GM18907 (cell line): ENCODE measurements around the gene IFNL1.
"Not testable (repeated sequence)": the region's sequence is repeated elsewhere in the genome, so short reads cannot be mapped to it uniquely, and the experiment has no call there.

Experiments
- ATAC-seq: cut with Tn5 transposase; IDR thresholded peaks from one replicate; pipeline ENCODE4 v1.9.1; 2021; ENCODE audit warnings: mild to moderate bottlenecking, moderate library complexity; ENCODE audit not compliant: unreplicated experiment

Gene IFNL1

DNA sequence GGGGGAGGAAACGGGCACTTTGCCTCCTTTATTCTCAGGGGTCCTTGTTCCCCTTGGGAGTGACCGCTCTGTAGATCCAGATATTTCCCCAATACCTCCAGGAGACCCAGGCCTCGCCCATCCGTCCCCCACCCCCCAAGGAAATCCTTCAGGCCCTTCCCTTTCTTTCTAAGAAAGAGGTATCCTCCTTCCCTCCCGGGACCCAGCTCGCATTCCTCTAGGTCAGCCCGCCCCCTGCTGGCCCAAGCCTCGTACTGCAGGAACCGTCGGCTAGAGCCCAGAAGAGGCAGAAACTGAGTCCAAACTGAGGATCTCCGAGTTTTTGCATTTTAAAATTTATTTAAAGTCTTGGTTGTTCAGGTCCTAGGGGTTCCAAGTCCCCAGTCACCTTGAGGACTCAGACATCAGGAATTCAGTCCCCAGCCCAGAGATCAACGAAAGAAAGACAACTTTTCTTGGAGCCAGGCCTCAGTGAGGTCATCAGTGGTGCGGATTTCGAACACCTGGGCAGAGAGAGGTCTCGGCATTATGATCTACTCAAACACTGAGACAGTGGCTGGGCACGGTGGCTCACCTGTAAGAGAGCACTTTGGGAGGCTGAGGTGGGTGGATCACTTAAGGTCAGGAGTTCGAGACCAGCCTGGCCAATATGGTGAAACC lies 32.0 kb downstream of the IFNL1 start:
- ATAC-seq: no peak

DNA sequence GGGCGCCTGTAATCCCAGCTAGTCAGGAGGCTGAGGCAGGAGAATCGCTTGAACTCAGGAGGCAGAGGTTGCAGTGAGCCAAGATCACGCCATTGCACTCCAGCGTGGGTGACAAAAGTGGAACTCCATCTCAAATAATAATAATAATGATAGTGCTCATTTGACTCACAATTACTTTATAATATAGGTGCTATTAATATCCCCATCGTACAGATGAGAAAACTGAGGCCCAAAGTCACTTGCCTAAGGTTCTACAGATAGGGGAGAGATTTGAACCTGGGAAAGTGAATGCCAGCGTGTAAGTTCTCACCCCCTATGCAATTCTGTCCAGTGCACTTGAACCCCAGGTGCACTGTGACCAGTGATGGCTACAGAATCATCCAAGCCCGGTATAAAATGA lies 33.7 kb downstream of the IFNL1 start:
- ATAC-seq: no peak

DNA sequence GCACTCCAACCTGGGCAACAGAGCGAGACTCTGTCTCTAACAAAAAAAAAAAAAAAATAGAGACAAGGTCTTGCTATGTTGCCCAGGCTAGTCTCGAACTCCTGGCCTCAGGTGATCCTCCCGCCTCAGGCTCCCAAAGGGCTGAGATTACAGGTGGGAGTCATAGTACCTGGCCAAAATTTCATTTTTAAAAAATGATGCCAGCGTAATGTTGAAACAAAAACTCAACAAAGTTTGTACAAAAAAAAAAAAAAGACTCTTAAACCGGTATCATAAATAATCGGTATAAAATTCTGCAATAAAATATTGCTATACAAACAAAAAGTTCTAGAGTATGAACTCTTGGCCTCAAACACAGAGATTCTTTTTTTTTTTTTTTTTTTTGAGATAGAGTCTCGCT lies 36.1 kb downstream of the IFNL1 start:
- ATAC-seq: no peak

DNA sequence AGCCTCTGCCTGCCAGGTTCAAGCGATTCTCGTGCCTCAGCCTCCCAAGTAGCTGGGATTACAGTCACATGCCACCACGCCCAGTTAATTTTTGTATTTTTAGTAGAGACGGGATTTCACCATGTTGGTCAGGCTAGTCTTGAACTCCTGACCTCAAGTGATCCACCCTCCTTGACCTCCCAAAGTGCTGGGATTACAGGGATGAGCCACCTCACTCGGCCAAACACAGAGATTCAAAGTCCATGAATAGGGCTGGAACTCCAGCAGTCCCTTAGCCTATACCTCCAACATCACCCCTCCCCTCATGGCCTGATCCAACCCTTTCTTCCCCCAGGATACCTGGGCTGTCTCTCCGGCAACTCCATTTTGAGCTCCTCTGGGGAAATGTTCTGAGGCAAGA lies 36.5 kb downstream of the IFNL1 start:
- ATAC-seq: not testable (repeated sequence)

DNA sequence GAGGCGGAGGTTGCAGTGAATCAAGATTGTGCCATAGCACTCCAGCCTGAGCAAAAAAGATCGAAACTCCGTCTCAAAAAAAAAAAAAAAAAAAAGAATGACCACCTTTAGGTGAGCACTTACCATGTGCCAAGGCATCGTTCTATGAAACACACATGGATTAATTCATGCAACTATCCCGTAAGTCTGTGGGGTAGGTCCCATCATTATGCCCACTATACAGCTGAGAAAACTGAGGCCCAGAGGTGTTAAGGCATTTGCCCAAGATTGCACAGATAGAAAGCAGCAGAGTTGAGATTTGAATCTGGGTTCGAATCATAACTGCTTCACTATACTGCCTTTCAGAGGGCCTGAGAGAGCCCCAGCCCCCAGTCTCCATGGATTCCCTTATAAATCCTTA lies 37.3 kb downstream of the IFNL1 start:
- no peak for ATAC-seq

DNA sequence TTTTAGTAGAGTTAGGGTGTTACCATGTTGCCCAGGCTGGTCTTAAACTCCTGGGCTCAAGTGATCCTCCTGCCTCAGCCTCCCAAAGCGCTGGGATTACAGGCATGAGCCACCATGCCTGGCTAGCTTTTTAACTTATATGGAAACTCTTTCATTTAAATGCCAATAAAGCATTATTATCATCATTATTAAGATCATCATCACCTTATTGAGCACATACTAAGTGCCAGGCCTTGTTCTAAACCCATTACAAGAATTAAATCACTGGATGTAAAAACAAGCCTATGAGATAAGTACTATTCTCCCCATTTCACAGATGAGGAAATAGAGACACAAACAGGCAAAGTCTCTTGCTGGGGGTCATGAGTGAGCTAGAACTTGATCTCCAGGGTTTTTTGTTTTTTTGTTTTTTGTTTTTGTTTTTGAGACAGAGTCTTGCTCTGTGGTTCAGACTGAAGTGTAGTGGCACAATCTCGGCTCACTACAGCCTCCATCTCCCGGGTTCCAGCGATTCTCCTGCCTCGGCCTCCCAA lies 38.3 kb downstream of the IFNL1 start:
- ATAC-seq: no peak

DNA sequence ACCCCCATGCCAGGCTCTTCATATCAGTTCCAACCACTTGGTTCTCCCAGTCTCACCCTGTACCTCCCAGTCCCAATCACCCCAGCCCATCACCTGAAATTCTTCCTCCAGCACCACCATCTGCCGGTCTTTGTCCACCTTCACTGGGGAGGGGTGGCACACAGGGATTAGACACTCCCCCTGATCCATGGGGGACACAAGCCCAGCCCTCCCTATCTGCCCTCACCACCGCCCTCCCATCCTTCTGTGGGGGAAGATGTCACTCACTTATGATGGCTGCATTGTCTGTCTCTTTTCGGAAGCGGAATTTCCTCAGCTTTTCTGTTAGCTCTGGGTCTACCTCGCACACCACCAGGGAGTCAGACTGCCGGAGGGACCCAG lies 39.0 kb downstream of the IFNL1 start:
- ATAC-seq: peak; percentile 29

DNA sequence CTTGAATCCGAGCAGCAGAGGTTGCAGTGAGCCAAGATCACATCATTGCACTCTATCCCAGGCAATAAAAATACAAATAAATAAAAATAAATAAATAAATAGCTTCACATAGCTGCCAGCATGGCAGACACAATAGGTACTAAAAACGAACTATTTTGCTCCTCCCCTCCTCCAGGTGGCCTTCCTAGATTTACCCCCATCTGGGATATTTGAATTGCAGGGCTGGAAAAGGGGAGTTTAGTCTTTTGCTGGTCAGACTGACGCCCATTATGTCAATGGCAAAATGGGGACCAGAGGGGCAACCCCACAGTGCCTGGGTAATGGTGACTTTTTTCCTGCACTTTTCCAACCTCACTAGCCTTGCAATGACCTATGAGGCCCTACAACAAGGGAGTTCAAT lies 40.3 kb downstream of the IFNL1 start:
- no peak for ATAC-seq

DNA sequence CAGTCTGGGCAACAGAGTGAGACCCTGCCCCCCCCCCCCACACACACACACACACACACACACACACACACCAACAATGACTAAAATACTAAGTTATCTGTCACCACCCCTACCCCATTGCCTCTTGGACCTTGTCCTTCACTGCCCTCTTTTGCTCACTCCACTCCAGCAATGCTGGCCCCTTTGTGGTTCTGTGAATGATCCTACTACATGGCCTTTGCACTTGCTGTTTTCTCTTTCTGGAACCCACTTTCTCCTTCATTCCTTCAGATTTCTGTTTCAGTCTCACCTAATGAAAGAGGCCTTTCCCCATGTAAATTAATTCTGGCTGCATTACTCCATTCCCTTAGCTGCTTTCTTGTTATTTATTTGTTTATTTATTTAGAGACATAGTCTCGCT lies 43.5 kb downstream of the IFNL1 start:
- ATAC-seq: no peak

DNA sequence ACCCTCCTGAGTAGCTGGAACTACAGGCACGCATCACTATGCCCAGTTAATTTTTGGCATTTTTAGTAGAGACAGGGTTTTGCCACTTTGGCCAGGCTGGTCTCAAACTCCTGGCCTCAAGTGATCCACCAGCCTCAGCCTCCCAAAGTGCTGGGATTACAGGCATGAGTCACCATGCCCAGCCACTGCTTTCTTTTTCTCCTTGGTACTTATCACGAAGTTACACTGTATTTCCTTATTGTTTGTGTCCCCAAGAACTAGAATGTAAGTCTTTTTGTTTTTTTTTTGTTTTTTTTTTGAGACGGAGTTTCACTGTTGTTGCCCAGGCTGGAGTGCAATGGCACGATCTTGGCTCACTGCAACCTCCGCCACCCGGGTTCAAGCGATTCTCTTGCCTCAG lies 43.9 kb downstream of the IFNL1 start:
- ATAC-seq: not testable (repeated sequence)

DNA sequence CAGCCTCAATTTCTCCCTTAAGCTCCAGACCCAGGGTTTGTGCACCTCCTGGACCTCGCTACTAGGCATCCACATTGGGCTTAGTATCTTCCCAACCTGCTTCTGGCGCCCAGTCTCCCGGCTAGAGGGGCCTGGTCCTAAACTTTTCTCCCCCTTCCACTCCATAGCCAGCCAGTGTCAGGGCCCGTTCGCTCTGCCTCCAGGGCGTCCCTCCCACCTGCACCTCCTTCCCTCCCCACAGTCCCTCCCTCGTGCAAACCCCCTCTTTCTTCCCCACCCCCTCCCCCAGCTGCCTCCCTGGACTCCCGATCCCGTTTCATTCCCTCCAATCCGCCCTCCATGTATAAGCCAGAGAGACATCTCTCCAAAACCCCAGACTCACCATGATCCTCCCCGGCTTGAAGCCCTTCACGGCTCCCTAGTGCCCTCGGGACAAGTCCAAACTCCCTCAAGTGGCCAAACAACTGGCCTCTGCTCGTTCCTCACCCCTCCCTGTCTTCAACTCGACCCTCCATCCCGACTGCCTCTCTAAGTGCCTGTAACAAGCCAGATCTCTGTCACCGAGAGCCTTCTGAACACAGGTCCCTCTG lies 45.0 kb downstream of the IFNL1 start:
- no peak for ATAC-seq

DNA sequence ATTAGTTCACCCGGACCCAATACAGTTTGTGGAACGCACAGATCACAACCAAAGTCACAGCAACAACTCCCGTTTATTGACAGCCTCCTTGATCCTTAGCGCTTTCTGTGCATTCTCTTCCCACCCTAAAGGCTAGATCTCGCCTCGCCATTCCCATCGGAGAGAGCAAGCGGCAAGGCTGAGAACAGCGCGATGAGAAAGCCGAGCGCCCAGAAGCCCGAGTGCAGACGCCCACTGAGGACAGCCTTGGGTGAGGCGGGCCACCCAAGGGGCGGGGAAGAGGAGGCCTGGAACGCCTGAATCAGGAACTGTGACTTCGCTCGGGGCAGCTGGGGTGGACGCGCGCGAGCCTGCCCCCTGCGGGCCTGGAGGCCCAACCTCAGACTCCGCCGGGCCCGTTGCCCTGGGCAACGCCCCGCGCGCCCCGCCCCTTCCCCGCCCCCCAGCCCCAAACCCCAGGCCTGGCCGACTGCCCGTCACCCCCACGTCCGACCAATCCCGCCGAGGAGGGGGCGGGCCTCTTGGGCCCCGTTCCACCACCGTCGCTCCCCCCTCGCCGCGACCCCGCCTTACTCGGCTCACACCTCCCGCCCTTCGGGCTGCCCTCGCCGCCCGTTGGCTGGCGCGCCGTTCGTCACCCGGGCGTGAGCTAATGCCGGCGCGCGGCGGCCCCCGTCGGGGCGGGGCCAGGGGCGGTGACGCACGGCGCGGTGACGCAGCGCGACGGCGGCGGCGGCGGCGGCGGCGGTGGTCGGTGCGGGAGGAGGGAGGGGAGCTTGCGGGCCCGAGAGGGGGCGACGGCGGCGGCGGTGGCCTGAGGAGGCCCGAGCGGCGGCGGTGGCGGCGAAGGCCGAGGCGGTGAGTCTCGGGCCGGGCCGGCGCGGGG lies 45.8 kb downstream of the IFNL1 start, which contains the start of gene SAMD4B:
TSS of gene SAMD4B (plus strand) at position 703 of the 886 bp plus-strand sequence. CDS start 14,473 bp downstream, outside the sequence.
- ATAC-seq: peak; percentile 90

DNA sequence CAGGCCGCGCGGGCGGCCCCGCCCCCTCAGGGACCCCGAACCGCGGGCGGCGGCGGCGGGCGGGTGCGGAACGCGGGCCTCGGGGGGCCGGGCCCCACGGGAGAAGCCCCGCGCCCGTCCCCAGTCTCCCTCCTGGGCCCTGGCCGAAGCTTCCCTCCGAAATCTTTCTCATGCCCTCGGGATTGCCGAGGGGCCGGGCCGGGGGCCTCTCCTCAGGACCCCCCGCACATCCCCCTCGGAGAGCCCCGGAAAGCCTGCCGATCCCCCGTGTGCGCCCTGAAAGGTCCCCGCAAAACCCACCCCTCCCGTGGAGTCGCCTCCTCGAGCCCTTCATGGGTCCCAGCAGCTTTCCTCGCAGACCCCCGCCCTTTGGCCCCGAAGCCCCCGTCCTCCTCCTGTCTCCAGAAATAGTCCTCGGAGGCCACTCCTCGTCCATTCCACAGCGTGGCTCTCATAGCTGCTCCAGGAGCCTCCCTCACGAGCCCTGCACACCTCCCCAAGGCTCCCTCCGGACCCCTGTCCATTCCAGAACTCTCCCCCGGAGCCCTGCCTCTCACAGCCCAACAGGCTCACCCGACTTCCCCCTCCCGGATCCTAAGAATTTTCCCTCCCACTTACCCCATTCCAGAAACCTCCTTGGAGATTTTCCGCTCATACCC lies 46.6 kb downstream of the IFNL1 start:
- peak; percentile 12 for ATAC-seq

DNA sequence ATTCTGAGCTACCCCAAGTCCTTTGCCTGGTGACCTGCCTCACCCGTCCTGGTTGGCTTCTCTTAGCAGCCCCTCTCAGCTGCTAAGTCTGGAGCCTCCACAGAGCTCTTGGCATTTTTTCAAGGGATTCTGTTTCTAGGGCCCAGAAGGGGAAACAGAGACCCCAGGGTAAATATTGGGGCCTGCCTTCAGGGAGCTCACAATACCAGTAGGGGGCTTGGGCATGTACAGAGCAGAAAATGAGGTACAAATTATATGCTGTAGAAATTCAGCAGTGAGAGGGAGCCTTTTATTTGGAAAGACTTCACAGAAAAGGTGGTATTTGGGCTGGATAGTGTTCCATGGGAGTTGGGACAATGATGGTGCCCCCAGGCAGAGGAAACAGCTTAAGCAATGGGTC lies 49.7 kb downstream of the IFNL1 start:
- no peak for ATAC-seq

DNA sequence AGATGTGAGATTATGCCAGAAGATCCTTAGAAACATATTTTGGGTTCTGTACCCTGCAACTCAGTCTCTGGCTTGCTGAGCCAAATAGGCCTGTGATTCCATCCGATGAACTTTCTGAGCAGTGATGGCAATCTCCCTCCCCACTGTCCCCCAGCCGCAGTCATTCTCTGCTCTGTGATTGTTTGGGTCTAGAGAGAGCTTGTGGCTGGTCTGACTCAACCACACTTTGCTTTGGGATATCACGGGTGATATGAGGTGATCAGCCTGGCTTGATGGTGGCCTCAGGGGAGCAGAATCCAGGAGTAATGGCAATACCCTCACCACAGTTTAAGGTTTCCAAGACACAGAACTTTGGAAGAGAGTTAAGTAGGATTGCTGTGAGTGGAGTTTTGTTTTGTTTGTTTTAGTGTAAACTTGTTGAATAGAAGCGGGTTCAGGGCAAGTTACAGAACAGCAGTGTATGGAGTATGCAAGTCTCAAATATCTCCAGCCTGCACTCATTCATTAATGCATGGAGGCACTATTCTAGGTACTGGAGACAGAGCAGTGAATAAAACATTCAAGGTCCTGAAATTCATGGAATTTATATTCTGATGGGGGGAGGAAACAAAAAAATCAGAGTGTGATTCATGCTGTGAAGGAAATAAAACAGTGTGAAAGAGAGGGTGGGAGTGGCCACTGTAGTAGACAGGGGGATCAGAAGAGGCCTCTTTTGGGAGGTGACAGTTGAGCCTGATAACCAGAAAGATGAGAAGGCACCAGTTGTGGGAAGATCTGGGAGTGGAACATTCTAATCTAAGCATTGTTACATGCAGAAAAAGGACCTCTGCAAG lies 51.3 kb downstream of the IFNL1 start:
- ATAC-seq: no peak
